HepG2 (cell line): ENCODE measurements around the gene ALDOA. TPM values are rescaled to one million over a fixed set of nuclear protein-coding genes. Genes with fewer than 3 reads are reported as not detected.

Source experiments
- EEA1 ChIP-seq: sonication (generic); formaldehyde crosslinking; IDR thresholded peaks from 2 replicates; pipeline ENCODE4 v1.5.1; 2020; ENCODE audit warnings: mild to moderate bottlenecking, missing genetic modification reagents, borderline replicate concordance
- EED ChIP-seq: sonication (generic); formaldehyde crosslinking; IDR thresholded peaks from 2 replicates; pipeline ENCODE4 v1.5.0; 2020; ENCODE audit warnings: mild to moderate bottlenecking, missing genetic modification reagents
- ELF3 ChIP-seq: IDR thresholded peaks from 2 replicates; pipeline ENCODE4 v1.6.1; 2016; ENCODE audit warnings: missing genetic modification reagents, missing compliant biosample characterization
- FIP1L1 ChIP-seq: fragments of 200-400 bp; formaldehyde crosslinking; IDR thresholded peaks from 2 replicates; pipeline ENCODE4 v1.6.1; 2018; ENCODE audit warnings: low read depth, mild to moderate bottlenecking, low read length, moderate library complexity, borderline replicate concordance; ENCODE audit not compliant: insufficient read depth
- GPN1 ChIP-seq: sonication (generic); formaldehyde crosslinking; IDR thresholded peaks from 2 replicates; pipeline ENCODE4 v1.5.1; 2020; ENCODE audit warnings: missing genetic modification reagents, borderline replicate concordance
- HNRNPUL1 ChIP-seq: fragments of 200-400 bp; formaldehyde crosslinking; IDR thresholded peaks from 2 replicates; pipeline ENCODE4 v1.6.1; 2017; ENCODE audit warnings: low read depth, mild to moderate bottlenecking, low read length, moderate library complexity
- MAZ ChIP-seq, 2 experiments: sonication (generic) in 1 of 2; formaldehyde crosslinking in 1 of 2; IDR thresholded peaks; 2 replicates each; pipeline versions ENCODE4 v1.5.0 to v1.6.1; 2012 to 2020; ENCODE audit warnings: low read depth in 2 of 2, mild to moderate bottlenecking in 2 of 2, borderline replicate concordance in 1 of 2, improper control_type of control experiment in 1 of 2, low read length in 1 of 2, missing genetic modification reagents in 1 of 2, moderate library complexity in 1 of 2
- SALL1 ChIP-seq: sonication (generic); formaldehyde crosslinking; IDR thresholded peaks from 2 replicates; pipeline ENCODE4 v1.8.0; 2022; ENCODE audit warnings: mild to moderate bottlenecking, missing genetic modification reagents
- SIX1 ChIP-seq: sonication (generic); formaldehyde crosslinking; IDR thresholded peaks from 2 replicates; pipeline ENCODE4 v1.4.0; 2020; ENCODE audit warnings: missing genetic modification reagents, borderline replicate concordance
- TCF7L2 ChIP-seq: IDR thresholded peaks from 2 replicates; pipeline ENCODE4 v1.6.1; 2011; ENCODE audit warnings: mild to moderate bottlenecking, low read depth, low read length, moderate library complexity
- TOE1 ChIP-seq: sonication (generic); formaldehyde crosslinking; IDR thresholded peaks from 2 replicates; pipeline ENCODE4 v1.4.0; 2020; ENCODE audit warnings: mild to moderate bottlenecking, missing genetic modification reagents
- TOPORS ChIP-seq: sonication (generic); formaldehyde crosslinking; IDR thresholded peaks from 2 replicates; pipeline ENCODE4 v1.8.0; 2023; ENCODE audit warnings: mild to moderate bottlenecking, missing genetic modification reagents
- ZNF292 ChIP-seq: sonication (generic); formaldehyde crosslinking; IDR thresholded peaks from 2 replicates; pipeline ENCODE4 v1.8.1; 2022; ENCODE audit warnings: mild to moderate bottlenecking, low read depth, missing genetic modification reagents, borderline replicate concordance
- ZNF720 ChIP-seq: sonication (generic); formaldehyde crosslinking; IDR thresholded peaks from 2 replicates; pipeline ENCODE4 v1.4.0; 2020; ENCODE audit warnings: missing genetic modification reagents
- ZNF777 ChIP-seq: sonication (generic); formaldehyde crosslinking; IDR thresholded peaks from 2 replicates; pipeline ENCODE4 v1.4.0; 2020; ENCODE audit warnings: missing genetic modification reagents
- ZNF891 ChIP-seq: sonication (generic); formaldehyde crosslinking; IDR thresholded peaks from 2 replicates; pipeline ENCODE4 v1.5.0; 2020; ENCODE audit warnings: mild to moderate bottlenecking, missing genetic modification reagents
- polyA plus RNA-seq, 8 experiments: library from polyadenylated mRNA; depleted of rRNA in 3 of 8; stranded (reverse) in 7 of 8; unstranded in 1 of 8; fragments of >200 nt; fragmentation: Illumina TruSeq in 4 of 8; extraction: Trizol in 4 of 8; gene quantifications; 2 replicates each; pipeline versions ENCODE4 v1.2.1 to v1.2.3, GENCODE V29; 2011 to 2016; ENCODE audit warnings: low read depth in 4 of 8, missing spikeins in 1 of 8, mixed read lengths in 1 of 8; ENCODE audit not compliant: insufficient read depth in 1 of 8
- total RNA-seq, 5 experiments: library from RNA; depleted of rRNA; stranded (reverse); fragments of >200 nt; fragmentation: Illumina TruSeq; extraction: Trizol; gene quantifications; 2 replicates each; pipeline ENCODE4 v1.2.3, GENCODE V29; 2016; ENCODE audit warnings: low read depth in 1 of 5
- TF ChIP-seq, protein P1 (sequence below): IDR thresholded peaks from 2 replicates; pipeline ENCODE4 v1.6.1; 2012; ENCODE audit warnings: inconsistent platforms
- TF ChIP-seq, protein P2 (sequence below): sonication (generic); formaldehyde crosslinking; IDR thresholded peaks from 2 replicates; pipeline ENCODE4 v1.5.1; 2020; ENCODE audit warnings: mild to moderate bottlenecking, missing genetic modification reagents
- TF ChIP-seq, protein P3 (sequence below): sonication (generic); formaldehyde crosslinking; IDR thresholded peaks from 2 replicates; pipeline ENCODE4 v1.8.0; 2022; ENCODE audit warnings: mild to moderate bottlenecking, missing genetic modification reagents, moderate library complexity

The ALDOA gene
- total and polyA plus RNA-seq, 2 of the 13 experiments (the other 11 are each of a cell fraction or from before 2014, with no cell fraction given): 925 to 1,884 TPM

DNA sequence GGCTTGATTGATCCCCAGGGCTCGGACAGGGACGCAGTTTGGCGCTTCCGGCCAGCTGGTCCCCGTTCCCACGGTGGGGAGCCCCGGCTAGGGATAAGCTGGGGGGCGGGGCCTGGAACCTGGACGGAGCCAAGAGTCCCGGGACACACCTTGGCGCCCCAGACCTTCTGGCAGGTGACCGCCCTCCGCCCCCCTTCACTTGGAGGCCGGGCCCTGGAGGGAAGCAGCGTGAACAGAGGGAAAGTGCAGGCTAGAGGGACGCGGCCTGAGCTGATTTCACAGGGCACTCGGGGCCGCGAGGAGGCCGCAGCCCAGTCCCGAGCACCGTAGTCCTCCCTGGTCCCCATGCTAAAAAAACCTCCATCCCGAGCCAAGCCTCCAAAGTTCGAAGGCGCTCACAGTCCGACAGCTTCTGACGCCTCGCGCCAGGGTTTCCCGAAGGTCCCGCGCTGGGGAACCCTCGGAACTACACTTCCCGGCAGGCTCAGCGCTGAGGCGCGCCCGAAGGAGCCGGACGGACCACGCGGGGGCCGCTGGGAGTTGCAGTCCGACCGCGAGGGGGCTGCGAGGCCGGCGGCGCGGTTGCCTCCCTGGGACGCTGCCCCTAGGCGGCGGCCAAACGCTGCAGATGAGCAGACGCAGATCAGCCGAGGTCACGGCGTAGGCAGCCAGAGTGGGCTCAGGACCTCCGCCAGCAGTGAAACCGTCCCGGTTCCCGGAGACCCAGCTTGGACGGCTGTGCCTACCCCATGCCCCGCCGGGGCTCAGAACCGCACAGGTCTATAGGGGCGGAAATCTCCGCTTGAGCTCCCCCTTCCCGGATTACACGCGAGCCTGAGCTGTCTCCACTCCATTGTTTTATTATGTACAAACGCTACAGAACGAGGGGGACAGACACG lies 26.2 kb downstream of the ALDOA start, which contains the start of gene TBX6 (continued):
- TF ChIP-seq, protein P1, sequence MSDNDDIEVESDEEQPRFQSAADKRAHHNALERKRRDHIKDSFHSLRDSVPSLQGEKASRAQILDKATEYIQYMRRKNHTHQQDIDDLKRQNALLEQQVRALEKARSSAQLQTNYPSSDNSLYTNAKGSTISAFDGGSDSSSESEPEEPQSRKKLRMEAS: peak; percentile 77
- TF ChIP-seq GPN1 (CRISPR knock-in tag): no peak
- TF ChIP-seq FIP1L1: no peak; the same call in 1 of the 2 replicates
- TF ChIP-seq, protein P2, sequence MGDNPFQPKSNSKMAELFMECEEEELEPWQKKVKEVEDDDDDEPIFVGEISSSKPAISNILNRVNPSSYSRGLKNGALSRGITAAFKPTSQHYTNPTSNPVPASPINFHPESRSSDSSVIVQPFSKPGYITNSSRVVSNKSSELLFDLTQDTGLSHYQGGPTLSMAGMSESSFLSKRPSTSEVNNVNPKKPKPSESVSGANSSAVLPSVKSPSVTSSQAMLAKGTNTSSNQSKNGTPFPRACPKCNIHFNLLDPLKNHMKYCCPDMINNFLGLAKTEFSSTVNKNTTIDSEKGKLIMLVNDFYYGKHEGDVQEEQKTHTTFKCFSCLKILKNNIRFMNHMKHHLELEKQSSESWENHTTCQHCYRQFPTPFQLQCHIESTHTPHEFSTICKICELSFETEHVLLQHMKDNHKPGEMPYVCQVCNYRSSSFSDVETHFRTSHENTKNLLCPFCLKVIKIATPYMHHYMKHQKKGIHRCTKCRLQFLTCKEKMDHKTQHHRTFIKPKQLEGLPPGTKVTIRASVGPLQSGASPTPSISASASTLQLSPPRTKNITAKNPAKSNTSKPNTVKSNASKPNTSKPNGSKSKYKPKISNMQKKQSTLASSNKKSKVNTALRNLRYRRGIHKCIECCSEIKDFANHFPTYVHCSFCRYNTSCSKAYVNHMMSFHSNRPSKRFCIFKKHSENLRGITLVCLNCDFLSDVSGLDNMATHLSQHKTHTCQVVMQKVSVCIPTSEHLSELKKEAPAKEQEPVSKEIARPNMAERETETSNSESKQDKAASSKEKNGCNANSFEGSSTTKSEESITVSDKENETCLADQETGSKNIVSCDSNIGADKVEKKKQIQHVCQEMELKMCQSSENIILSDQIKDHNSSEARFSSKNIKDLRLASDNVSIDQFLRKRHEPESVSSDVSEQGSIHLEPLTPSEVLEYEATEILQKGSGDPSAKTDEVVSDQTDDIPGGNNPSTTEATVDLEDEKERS (CRISPR knock-in tag): 0 out of 2 replicates have a peak, but pooled peaks have one; percentile 56
- TF ChIP-seq, protein P3, sequence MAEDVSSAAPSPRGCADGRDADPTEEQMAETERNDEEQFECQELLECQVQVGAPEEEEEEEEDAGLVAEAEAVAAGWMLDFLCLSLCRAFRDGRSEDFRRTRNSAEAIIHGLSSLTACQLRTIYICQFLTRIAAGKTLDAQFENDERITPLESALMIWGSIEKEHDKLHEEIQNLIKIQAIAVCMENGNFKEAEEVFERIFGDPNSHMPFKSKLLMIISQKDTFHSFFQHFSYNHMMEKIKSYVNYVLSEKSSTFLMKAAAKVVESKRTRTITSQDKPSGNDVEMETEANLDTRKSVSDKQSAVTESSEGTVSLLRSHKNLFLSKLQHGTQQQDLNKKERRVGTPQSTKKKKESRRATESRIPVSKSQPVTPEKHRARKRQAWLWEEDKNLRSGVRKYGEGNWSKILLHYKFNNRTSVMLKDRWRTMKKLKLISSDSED: no peak
- TF ChIP-seq TOE1 (CRISPR knock-in tag): no peak
- TF ChIP-seq TOPORS: 0 out of 2 replicates have a peak, but pooled peaks have one; percentile 5
- TF ChIP-seq ZNF292 (CRISPR knock-in tag): peak; percentile 31; the same call in 1 of the 2 replicates
- no peak for TF ChIP-seq TCF7L2
- peak; percentile 54 for TF ChIP-seq ELF3
- peak; percentile 97 for TF ChIP-seq ZNF777 (CRISPR knock-in tag)
- TF ChIP-seq ZNF891: peak; percentile 37; the same call in 1 of the 2 replicates
- no peak for TF ChIP-seq HNRNPUL1
- no peak for TF ChIP-seq SALL1 (CRISPR knock-in tag)
- TF ChIP-seq MAZ (IDR thresholded peaks at IDR 0.05; ENCODE audit: borderline replicate concordance, low read depth, low read length): peak; percentile 91
- peak; percentile 80; the same call in 1 of the 2 replicates for TF ChIP-seq MAZ (CRISPR knock-in tag; IDR thresholded peaks at IDR 0.05; ENCODE audit: low read depth)
- peak; percentile 63; the same call in 1 of the 2 replicates for TF ChIP-seq EED (CRISPR knock-in tag)
- no peak for TF ChIP-seq ZNF720 (CRISPR knock-in tag)
- 0 out of 2 replicates have a peak, but pooled peaks have one; percentile 29 for TF ChIP-seq SIX1
- TF ChIP-seq EEA1: no peak
